BJ (cell line): ENCODE measurements around the gene CCN6. TPM values are rescaled to one million over a fixed set of nuclear protein-coding genes. Genes with fewer than 3 reads are reported as not detected.
"Not testable (repeated sequence)": the region's sequence is repeated elsewhere in the genome, so short reads cannot be mapped to it uniquely, and the experiment has no call there.

Experiments used
- CTCF ChIA-PET: fragments of 350-600 bp; formaldehyde crosslinking; extraction: SDS; loops from one replicate; lab custom pipeline; 2021; ENCODE audit warnings: antibody characterized with exemption, inconsistent platforms; lab: Yijun Ruan, JAX
- POLR2A ChIA-PET: fragments of 300-600 bp; sonication (Branson Sonifier 250); formaldehyde crosslinking; extraction: SDS; loops from one replicate; lab custom pipeline; 2021; ENCODE audit warnings: antibody characterized with exemption; lab: Charles Lee
- DNase-seq: peaks from one replicate; pipeline ENCODE4 v3.0.0-alpha.2; 2011; ENCODE audit warnings: low read depth
- H3K27me3 ChIP-seq: 2 replicates; pipeline ENCODE4 v1.6.0; 2011; ENCODE audit warnings: low read length; ENCODE audit not compliant: control insufficient read depth, insufficient read depth
- H3K36me3 ChIP-seq: 2 replicates; pipeline ENCODE4 v1.5.1; 2011; ENCODE audit warnings: low read length; ENCODE audit not compliant: control insufficient read depth, insufficient read depth
- H3K4me3 ChIP-seq: 2 replicates; pipeline ENCODE4 v1.5.1; 2011; ENCODE audit warnings: low read depth, mild to moderate bottlenecking, control low read depth, low read length
- CTCF ChIP-seq: IDR thresholded peaks from 2 replicates; pipeline ENCODE4 v1.5.1; 2011; ENCODE audit warnings: low read depth, mild to moderate bottlenecking, control low read depth, inconsistent platforms, low read length, moderate library complexity; ENCODE audit not compliant: insufficient read depth
- polyA plus RNA-seq: library from polyadenylated mRNA; depleted of rRNA; stranded (reverse); fragments of >200 nt; gene quantifications from 2 replicates; pipeline ENCODE4 v1.2.3, GENCODE V29; 2011

Gene CCN6
- polyA plus RNA-seq, 1 experiment: not detected

- ChIA-PET POLR2A (no interaction called here), CTCF (no interaction called here)
- H3K4me3 ChIP-seq: no peak overlapping the region
- no peak for TF ChIP-seq CTCF
- no peaks in the 10 kb centered on the region for H3K27me3 ChIP-seq
- no peak for DNase-seq
- H3K36me3 ChIP-seq: no peaks in the 10 kb centered on the region
These were observed 43.0 kb downstream of the CCN6 start for GRCh38 chr6:112096901-112097300.

GRCh38 chr6:112100561-112100960, 46.7 kb downstream of the CCN6 start:
- H3K27me3 ChIP-seq: no peaks in the 10 kb centered on the region
- ChIA-PET POLR2A (no interaction called here), CTCF (interaction anchor here (1.0 to 1.7 kb wide), 2 partner anchors 18 to 23 kb away, joined by 3 read pairs; no protein-coding TSS in a partner anchor)
- TF ChIP-seq CTCF: no peak
- no peaks in the 10 kb centered on the region for H3K36me3 ChIP-seq
- no peak overlapping the region for H3K4me3 ChIP-seq
- no peak for DNase-seq

GRCh38 chr6:112106026-112106425, 52.1 kb downstream of the CCN6 start:
- DNase-seq, H3K4me3 ChIP-seq, CTCF ChIA-PET, POLR2A ChIA-PET, H3K27me3 ChIP-seq: not testable (repeated sequence)
- peaks cover 14% of the 10 kb centered on the region for H3K36me3 ChIP-seq

- TF ChIP-seq CTCF: no peak
- H3K27me3 ChIP-seq: no peaks in the 10 kb centered on the region
- no peak for DNase-seq
- ChIA-PET POLR2A (no interaction called here), CTCF (no interaction called here)
- H3K4me3 ChIP-seq: no peak overlapping the region
- peaks cover 15% of the 10 kb centered on the region for H3K36me3 ChIP-seq
These were observed 52.7 kb downstream of the CCN6 start for GRCh38 chr6:112106562-112106961.

- Histone ChIP-seq H3K27me3 (no peaks in the 10 kb centered on the region), H3K4me3 (no peak overlapping the region), H3K36me3 (peaks cover 23% of the 10 kb centered on the region)
- POLR2A ChIA-PET: no interaction called here
- no peak for DNase-seq
- no peak for TF ChIP-seq CTCF
- CTCF ChIA-PET: interaction anchor here (1.2 kb wide), 1 partner anchor 22 kb away, joined by 4 read pairs; the partner anchor contains the start of genes FAM229B and TUBE1
These were observed 55.4 kb downstream of the CCN6 start for GRCh38 chr6:112109262-112109661.

- ChIA-PET POLR2A (no interaction called here), CTCF (interaction anchor here (1.0 kb wide), 1 partner anchor 64 kb away, joined by 3 read pairs; no protein-coding TSS in a partner anchor)
- TF ChIP-seq CTCF: no peak
- no peak overlapping the region for H3K4me3 ChIP-seq
- H3K27me3 ChIP-seq: no peaks in the 10 kb centered on the region
- peaks cover 17% of the 10 kb centered on the region for H3K36me3 ChIP-seq
- no peak for DNase-seq
These were observed 59.5 kb downstream of the CCN6 start for GRCh38 chr6:112113431-112113830.
